ENCODE measurements around the gene CLCN7.

CLCN7 gene

DNA sequence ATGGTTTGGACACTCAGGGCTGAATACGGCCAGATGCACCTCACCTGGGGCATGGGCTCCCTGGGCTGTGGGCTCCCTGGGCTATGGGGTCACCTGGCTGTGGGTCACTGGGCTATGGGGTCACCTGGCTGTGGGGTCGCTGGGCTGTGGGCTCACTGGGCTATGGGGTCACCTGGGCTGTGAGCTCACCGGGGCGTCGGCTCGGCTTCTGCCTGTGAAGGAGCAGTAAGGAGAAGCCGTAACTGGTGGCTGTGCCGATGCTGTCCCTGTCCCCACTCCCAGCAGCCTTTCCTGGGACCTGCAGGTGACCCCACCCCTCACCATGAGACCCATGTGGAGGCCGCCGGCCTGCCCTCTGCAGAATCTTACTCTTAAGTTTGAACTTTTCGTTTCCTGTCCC is 45.8 kb downstream of the CLCN7 start:
- H3K9me3 Mint-ChIP-seq = no peaks in the 10 kb centered on the region
- no peak for DNase-seq
- peaks cover 21% of the 10 kb centered on the region for H3K4me1 Mint-ChIP-seq
- no peak overlapping the region for H3K4me3 Mint-ChIP-seq
- H3K27ac Mint-ChIP-seq = no peak overlapping the region
- TF ChIP-seq, protein P1, sequence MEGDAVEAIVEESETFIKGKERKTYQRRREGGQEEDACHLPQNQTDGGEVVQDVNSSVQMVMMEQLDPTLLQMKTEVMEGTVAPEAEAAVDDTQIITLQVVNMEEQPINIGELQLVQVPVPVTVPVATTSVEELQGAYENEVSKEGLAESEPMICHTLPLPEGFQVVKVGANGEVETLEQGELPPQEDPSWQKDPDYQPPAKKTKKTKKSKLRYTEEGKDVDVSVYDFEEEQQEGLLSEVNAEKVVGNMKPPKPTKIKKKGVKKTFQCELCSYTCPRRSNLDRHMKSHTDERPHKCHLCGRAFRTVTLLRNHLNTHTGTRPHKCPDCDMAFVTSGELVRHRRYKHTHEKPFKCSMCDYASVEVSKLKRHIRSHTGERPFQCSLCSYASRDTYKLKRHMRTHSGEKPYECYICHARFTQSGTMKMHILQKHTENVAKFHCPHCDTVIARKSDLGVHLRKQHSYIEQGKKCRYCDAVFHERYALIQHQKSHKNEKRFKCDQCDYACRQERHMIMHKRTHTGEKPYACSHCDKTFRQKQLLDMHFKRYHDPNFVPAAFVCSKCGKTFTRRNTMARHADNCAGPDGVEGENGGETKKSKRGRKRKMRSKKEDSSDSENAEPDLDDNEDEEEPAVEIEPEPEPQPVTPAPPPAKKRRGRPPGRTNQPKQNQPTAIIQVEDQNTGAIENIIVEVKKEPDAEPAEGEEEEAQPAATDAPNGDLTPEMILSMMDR (IDR thresholded peaks at IDR 0.05) = no peak
- H3K27me3 Mint-ChIP-seq (ENCODE audit: low read depth, poor library complexity) = no peaks in the 10 kb centered on the region
- H3K36me3 Mint-ChIP-seq (ENCODE audit: low read depth) = no peaks in the 10 kb centered on the region

DNA sequence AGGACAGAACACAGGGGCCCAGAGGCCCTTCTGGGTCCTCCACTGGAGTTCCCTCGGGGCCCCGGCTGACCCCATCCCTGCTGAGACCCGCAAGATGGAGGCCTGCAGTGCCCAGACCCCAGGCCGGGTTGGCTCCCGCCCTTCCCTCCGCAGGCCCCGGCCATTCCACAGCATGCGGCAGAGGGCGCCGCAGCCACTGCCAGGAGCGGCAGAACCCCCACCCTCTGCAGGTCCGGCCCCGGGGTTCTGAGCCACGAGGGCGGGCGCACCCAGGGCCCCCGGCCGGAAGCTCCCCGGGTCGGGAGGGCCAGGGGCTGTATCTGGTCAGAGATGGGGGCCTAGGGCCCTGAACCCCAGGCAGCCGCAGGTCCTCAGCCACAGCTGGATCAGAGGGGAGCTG is 46.3 kb downstream of the CLCN7 start:
- TF ChIP-seq, protein P1 (IDR thresholded peaks at IDR 0.05) = no peak
- Mint-ChIP-seq H3K9me3 (peaks cover under 1% of the 10 kb centered on the region), H3K4me3 (no peak overlapping the region), H3K27ac (no peak overlapping the region), H3K27me3 (ENCODE audit: low read depth, poor library complexity) (no peaks in the 10 kb centered on the region), H3K4me1 (peaks cover 25% of the 10 kb centered on the region), H3K36me3 (ENCODE audit: low read depth) (no peaks in the 10 kb centered on the region)
- DNase-seq = peak; percentile 51

DNA sequence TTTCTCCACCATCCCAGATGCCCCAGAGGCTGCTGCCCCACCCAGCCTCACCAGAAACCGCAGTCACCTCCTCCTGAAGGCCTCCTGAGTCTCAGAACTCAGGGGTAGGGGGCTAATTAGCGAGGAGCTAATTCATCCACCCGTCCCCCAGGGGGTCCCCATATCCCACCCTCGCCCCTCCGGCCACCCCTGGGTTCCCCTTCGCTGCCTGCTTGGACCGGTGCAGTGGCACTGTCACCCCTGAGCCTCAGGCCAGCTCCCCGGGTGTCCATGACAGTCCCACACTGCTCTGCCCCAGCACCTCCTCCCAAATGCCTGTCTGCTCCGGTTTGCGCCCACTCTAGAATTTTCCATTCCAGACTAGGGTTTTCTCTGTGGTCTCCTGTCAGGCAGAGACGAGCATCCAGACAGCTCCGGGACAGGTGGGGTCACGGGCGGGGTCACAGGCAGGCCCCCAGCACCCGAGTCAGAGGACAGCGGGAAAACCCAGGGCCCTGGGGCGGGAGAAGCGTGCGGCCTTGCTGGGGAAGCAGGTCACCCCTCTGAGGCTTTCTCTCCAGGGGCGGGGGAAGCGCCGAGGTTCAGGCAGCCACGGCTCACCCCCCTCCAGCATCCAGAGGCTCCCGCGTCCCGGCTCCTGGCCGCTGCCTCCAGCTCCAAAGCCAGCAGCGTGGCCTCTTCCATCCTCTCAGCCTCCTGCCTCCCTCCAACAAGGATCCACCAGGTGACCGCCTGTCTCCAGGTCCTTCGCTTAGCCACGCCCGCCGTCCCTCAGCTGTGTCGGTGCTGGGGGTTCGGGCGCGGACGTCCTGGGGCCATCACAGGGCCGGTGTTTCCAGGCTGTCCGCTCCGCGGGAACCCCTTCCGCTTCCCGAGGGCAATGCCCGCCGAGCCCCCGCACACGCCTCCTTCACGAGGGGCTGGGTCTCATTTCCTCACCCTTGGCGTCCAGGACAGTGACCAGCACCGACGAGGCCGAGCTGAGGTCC is 47.1 kb downstream of the CLCN7 start:
- TF ChIP-seq, protein P1 (IDR thresholded peaks at IDR 0.05) = no peak
- Mint-ChIP-seq H3K4me3 (no peak overlapping the region), H3K9me3 (peaks cover 8% of the 10 kb centered on the region), H3K4me1 (peaks cover 26% of the 10 kb centered on the region), H3K27me3 (ENCODE audit: low read depth, poor library complexity) (no peaks in the 10 kb centered on the region), H3K27ac (no peak overlapping the region), H3K36me3 (ENCODE audit: low read depth) (no peaks in the 10 kb centered on the region)
- DNase-seq = no peak

DNA sequence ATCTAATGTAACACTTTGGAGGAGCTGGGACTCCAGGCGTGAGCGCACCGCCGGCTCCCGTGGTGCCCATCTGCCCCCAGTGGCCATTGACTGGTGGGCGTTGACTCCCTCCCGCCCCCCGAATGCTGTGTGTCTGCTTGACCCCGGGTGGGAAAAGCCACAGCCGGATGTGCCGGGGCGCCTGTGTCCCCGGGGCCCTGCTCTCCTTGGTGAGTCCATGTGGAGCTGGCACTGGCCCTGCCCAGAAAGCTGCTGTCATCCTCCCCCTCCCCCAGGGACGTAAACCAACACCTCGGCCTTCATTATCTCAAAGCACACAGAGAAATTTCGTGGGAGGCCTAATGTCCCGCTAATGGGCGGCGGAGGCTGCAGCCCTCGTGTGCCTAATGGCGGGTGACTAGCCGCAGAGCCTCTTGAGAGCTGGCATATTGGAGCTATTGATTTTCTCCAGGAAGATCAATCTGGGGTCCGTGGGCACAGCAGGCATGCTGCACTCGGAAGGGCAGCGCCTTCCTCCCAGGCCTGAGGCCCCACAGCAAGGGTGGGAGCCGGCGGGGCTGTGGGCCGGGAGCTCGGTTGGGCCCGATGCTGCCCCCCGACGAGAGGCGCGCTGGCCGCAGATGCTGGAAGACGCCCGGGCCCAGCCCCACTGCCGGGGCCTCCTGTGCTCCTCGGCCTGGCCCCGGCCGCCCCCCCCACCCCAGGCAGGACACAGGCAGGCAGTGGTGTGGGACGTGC is 47.9 kb downstream of the CLCN7 start:
- DNase-seq = no peak
- Mint-ChIP-seq H3K9me3 (peaks cover 14% of the 10 kb centered on the region), H3K27ac (no peak overlapping the region), H3K27me3 (ENCODE audit: low read depth, poor library complexity) (no peaks in the 10 kb centered on the region), H3K36me3 (ENCODE audit: low read depth) (peaks cover 5% of the 10 kb centered on the region), H3K4me3 (no peak overlapping the region), H3K4me1 (peaks cover 30% of the 10 kb centered on the region)
- TF ChIP-seq, protein P1 (IDR thresholded peaks at IDR 0.05) = no peak

DNA sequence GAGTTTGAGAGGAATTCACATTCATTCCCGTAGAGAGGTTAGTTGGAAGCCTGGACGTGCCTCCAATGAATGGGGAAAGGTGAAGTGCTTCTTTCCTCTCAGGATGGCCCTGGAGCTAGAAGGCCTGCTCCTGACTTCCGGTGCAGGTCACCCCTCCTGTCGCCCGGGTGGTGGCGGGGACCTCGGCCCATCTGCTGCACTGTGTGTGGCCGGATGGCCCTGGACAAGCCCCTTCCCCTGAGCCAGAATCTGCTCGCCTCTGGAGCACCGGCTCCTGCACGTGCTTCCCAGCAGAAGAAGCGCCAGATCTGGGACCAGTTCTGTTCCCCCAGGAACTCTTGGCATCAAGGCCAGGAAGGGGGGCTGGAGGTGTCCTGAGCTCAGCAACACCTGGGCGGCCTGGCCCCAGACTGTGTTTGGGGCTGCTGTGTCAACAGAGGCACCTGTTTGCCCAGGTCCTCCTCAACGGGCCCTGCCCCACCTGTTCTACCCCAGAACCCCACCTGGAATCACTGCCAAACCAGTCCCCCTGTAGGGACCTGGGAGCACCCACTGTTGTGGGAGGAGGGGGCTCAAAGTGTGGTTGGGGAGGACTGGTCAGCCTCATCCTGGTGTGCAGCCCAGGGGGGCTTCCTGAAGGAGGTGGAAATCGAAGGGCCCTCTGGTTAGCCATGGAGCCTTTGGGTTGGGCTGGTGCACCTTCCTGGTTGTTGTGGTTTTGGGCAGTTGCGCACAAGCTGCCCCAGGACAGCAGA is 49.0 kb downstream of the CLCN7 start:
- Mint-ChIP-seq H3K27me3 (ENCODE audit: low read depth, poor library complexity) (no peaks in the 10 kb centered on the region), H3K4me3 (no peak overlapping the region), H3K27ac (no peak overlapping the region), H3K9me3 (peaks cover 15% of the 10 kb centered on the region), H3K4me1 (peaks cover 35% of the 10 kb centered on the region), H3K36me3 (ENCODE audit: low read depth) (peaks cover 5% of the 10 kb centered on the region)
- no peak for DNase-seq
- TF ChIP-seq, protein P1 (IDR thresholded peaks at IDR 0.05) = no peak
